ENCODE data around the gene WNK2. TPM values are rescaled to one million over a fixed set of nuclear protein-coding genes. Genes with fewer than 3 reads are reported as not detected.

The WNK2 gene
- total and polyA plus RNA-seq, 7 experiments from 2014 or later: 0.32 to 0.83 (median 0.46) TPM; not detected in 3

- peaks cover 6 to 13% (median 8%) of the 10 kb centered on the region in 7 donors for H3K4me1 Mint-ChIP-seq
- H3K4me1 ChIP-seq (ENCODE audit: control insufficient read depth in 2 of 2, insufficient read depth in 2 of 2, low read length in 2 of 2): peaks cover 0 to 7% of the 10 kb centered on the region in 2 donors
- H3K36me3 ChIP-seq (ENCODE audit: control insufficient read depth in 2 of 3, insufficient read depth in 3 of 3, low read length in 3 of 3): no peaks in the 10 kb centered on the region
- no peak for ATAC-seq
- intact Hi-C loops (cut with micrococcal nuclease): no loop called here
- DNase-seq: no peak
- no peaks in the 10 kb centered on the region for H3K27me3 ChIP-seq (ENCODE audit: control insufficient read depth in 2 of 2, insufficient read depth in 2 of 2, low read length in 2 of 2)
- H3K27ac Mint-ChIP-seq: no peak overlapping the region
- no peak overlapping the region for H3K4me3 ChIP-seq (ENCODE audit: low read length)
- H3K9me3 ChIP-seq (ENCODE audit: control insufficient read depth in 2 of 3, low read length in 3 of 3): no peaks in the 10 kb centered on the region
- no peaks in the 10 kb centered on the region for H3K9me3 Mint-ChIP-seq
- peak overlapping the region in 3 of 10 donors; percentile 74 to 81 (median 75) for H3K4me3 Mint-ChIP-seq
- no peaks in the 10 kb centered on the region for H3K36me3 Mint-ChIP-seq
- POLR2A ChIA-PET: interaction anchor here (0.7 kb wide), 1 partner anchor 43 kb away, joined by 3 read pairs; no protein-coding TSS in a partner anchor
- H3K27ac ChIP-seq (ENCODE audit: low read depth, low read length): no peak overlapping the region
- peaks cover 23 to 55% (median 33%) of the 10 kb centered on the region in 5 donors for H3K27me3 Mint-ChIP-seq
- CTCF ChIA-PET: no interaction called here
Measured at GRCh38 chr9:93182572-93182971, 1.4 kb upstream of the WNK2 start.

GRCh38 chr9:93183131-93183662 lies 742 bp upstream of the WNK2 start:
- Histone ChIP-seq H3K4me1 (ENCODE audit: control insufficient read depth in 2 of 2, insufficient read depth in 2 of 2, low read length in 2 of 2) (peaks cover 0 to 7% of the 10 kb centered on the region in 2 donors), H3K9me3 (ENCODE audit: control insufficient read depth in 2 of 3, low read length in 3 of 3) (no peaks in the 10 kb centered on the region), H3K27ac (ENCODE audit: low read depth, low read length) (no peak overlapping the region), H3K4me3 (ENCODE audit: low read length) (peak overlapping the region; percentile 42), H3K36me3 (ENCODE audit: control insufficient read depth in 2 of 3, insufficient read depth in 3 of 3, low read length in 3 of 3) (no peaks in the 10 kb centered on the region), H3K27me3 (ENCODE audit: control insufficient read depth in 2 of 2, insufficient read depth in 2 of 2, low read length in 2 of 2) (no peaks in the 10 kb centered on the region)
- ATAC-seq: no peak
- intact Hi-C loops (cut with micrococcal nuclease): no loop called here
- ChIA-PET POLR2A (no interaction called here), CTCF (no interaction called here)
- H3K4me3 Mint-ChIP-seq: peak overlapping the region; percentile 68 to 85 (median 79)
- H3K27me3 Mint-ChIP-seq: peaks cover 23 to 58% (median 33%) of the 10 kb centered on the region in 5 donors
- no peak for DNase-seq
- no peaks in the 10 kb centered on the region for H3K36me3 Mint-ChIP-seq
- peak overlapping the region in 3 of 9 donors; percentile 10 to 48 (median 45) for H3K27ac Mint-ChIP-seq
- no peaks in the 10 kb centered on the region for H3K9me3 Mint-ChIP-seq
- peaks cover 6 to 13% (median 8%) of the 10 kb centered on the region in 7 donors for H3K4me1 Mint-ChIP-seq

- Mint-ChIP-seq H3K27ac (no peak overlapping the region), H3K4me3 (peak overlapping the region in 8 of 10 donors; percentile 43 to 80 (median 68)), H3K9me3 (no peaks in the 10 kb centered on the region), H3K36me3 (no peaks in the 10 kb centered on the region), H3K27me3 (peaks cover 22 to 61% (median 32%) of the 10 kb centered on the region in 5 donors), H3K4me1 (peaks cover 6 to 13% (median 8%) of the 10 kb centered on the region in 7 donors)
- ATAC-seq (peak; percentile 41), DNase-seq (peak in 3 of 9 donors; percentile 8 to 31 (median 10))
- no peaks in the 10 kb centered on the region for H3K9me3 ChIP-seq (ENCODE audit: control insufficient read depth in 2 of 3, low read length in 3 of 3)
- CTCF ChIA-PET: interaction anchor here (0.6 kb wide), 1 partner anchor 86 kb away, joined by 3 read pairs; no protein-coding TSS in a partner anchor
- intact Hi-C loops (cut with micrococcal nuclease): no loop called here
- peaks cover 0 to 7% of the 10 kb centered on the region in 2 donors for H3K4me1 ChIP-seq (ENCODE audit: control insufficient read depth in 2 of 2, insufficient read depth in 2 of 2, low read length in 2 of 2)
- H3K27me3 ChIP-seq (ENCODE audit: control insufficient read depth in 2 of 2, insufficient read depth in 2 of 2, low read length in 2 of 2): no peaks in the 10 kb centered on the region
- POLR2A ChIA-PET: no interaction called here
- no peaks in the 10 kb centered on the region for H3K36me3 ChIP-seq (ENCODE audit: control insufficient read depth in 2 of 3, insufficient read depth in 3 of 3, low read length in 3 of 3)
- H3K27ac ChIP-seq (ENCODE audit: low read depth, low read length): no peak overlapping the region
- H3K4me3 ChIP-seq (ENCODE audit: low read length): peak overlapping the region; percentile 13
Measured at GRCh38 chr9:93184432-93185265, 710 bp downstream of the WNK2 start.

GRCh38 chr9:93185266-93186214 lies 1.6 kb downstream of the WNK2 start:
- no peak overlapping the region for H3K27ac Mint-ChIP-seq

GRCh38 chr9:93186215-93186945 lies 2.4 kb downstream of the WNK2 start:
- Mint-ChIP-seq H3K4me1 (peaks cover 6 to 17% (median 8%) of the 10 kb centered on the region in 7 donors), H3K27ac (no peak overlapping the region), H3K36me3 (no peaks in the 10 kb centered on the region), H3K27me3 (peaks cover 8 to 53% (median 15%) of the 10 kb centered on the region in 5 donors), H3K4me3 (peak overlapping the region in 8 of 10 donors; percentile 45 to 70 (median 66)), H3K9me3 (no peaks in the 10 kb centered on the region)
- H3K27ac ChIP-seq (ENCODE audit: low read depth, low read length): no peak overlapping the region
- peaks cover 0 to 7% of the 10 kb centered on the region in 2 donors for H3K4me1 ChIP-seq (ENCODE audit: control insufficient read depth in 2 of 2, insufficient read depth in 2 of 2, low read length in 2 of 2)
- POLR2A ChIA-PET: no interaction called here
- no peaks in the 10 kb centered on the region for H3K27me3 ChIP-seq (ENCODE audit: control insufficient read depth in 2 of 2, insufficient read depth in 2 of 2, low read length in 2 of 2)
- no peaks in the 10 kb centered on the region for H3K36me3 ChIP-seq (ENCODE audit: control insufficient read depth in 2 of 3, insufficient read depth in 3 of 3, low read length in 3 of 3)
- H3K4me3 ChIP-seq (ENCODE audit: low read length): no peak overlapping the region
- DNase-seq (no peak), ATAC-seq (no peak)
- CTCF ChIA-PET: no interaction called here
- intact Hi-C loops (cut with micrococcal nuclease): no loop called here
- H3K9me3 ChIP-seq (ENCODE audit: control insufficient read depth in 2 of 3, low read length in 3 of 3): no peaks in the 10 kb centered on the region

More at GRCh38 chr9:93185266-93186214, 1.6 kb downstream of the WNK2 start:
- H3K4me3 ChIP-seq (ENCODE audit: low read length): no peak overlapping the region
- ChIA-PET CTCF (no interaction called here), POLR2A (no interaction called here)
- ATAC-seq (no peak), DNase-seq (no peak)
- peaks cover 0 to 7% of the 10 kb centered on the region in 2 donors for H3K4me1 ChIP-seq (ENCODE audit: control insufficient read depth in 2 of 2, insufficient read depth in 2 of 2, low read length in 2 of 2)
- H3K4me3 Mint-ChIP-seq: peak overlapping the region in 9 of 10 donors; percentile 47 to 70 (median 66)
- H3K27me3 ChIP-seq (ENCODE audit: control insufficient read depth in 2 of 2, insufficient read depth in 2 of 2, low read length in 2 of 2): no peaks in the 10 kb centered on the region
- no peak overlapping the region for H3K27ac ChIP-seq (ENCODE audit: low read depth, low read length)
- H3K27me3 Mint-ChIP-seq: peaks cover 13 to 59% (median 23%) of the 10 kb centered on the region in 5 donors
- H3K36me3 Mint-ChIP-seq: no peaks in the 10 kb centered on the region
- H3K9me3 Mint-ChIP-seq: no peaks in the 10 kb centered on the region
- H3K36me3 ChIP-seq (ENCODE audit: control insufficient read depth in 2 of 3, insufficient read depth in 3 of 3, low read length in 3 of 3): no peaks in the 10 kb centered on the region
- intact Hi-C loops (cut with micrococcal nuclease): no loop called here
- H3K4me1 Mint-ChIP-seq: peaks cover 6 to 13% (median 8%) of the 10 kb centered on the region in 7 donors
- no peaks in the 10 kb centered on the region for H3K9me3 ChIP-seq (ENCODE audit: control insufficient read depth in 2 of 3, low read length in 3 of 3)

- ATAC-seq: no peak
- Mint-ChIP-seq H3K4me3 (peak overlapping the region in 5 of 10 donors; percentile 8 to 33 (median 23)), H3K36me3 (no peaks in the 10 kb centered on the region)
Measured at GRCh38 chr9:93187047-93187446, 3.1 kb downstream of the WNK2 start.

More at GRCh38 chr9:93187047-93187446, 3.1 kb downstream of the WNK2 start:
- H3K36me3 ChIP-seq (ENCODE audit: control insufficient read depth in 2 of 3, insufficient read depth in 3 of 3, low read length in 3 of 3): no peaks in the 10 kb centered on the region
- Mint-ChIP-seq H3K27ac (no peak overlapping the region), H3K4me1 (peaks cover 6 to 21% (median 8%) of the 10 kb centered on the region in 7 donors), H3K27me3 (peaks cover 8 to 47% (median 13%) of the 10 kb centered on the region in 5 donors), H3K9me3 (peaks cover 0 to 2% (median 0%) of the 10 kb centered on the region in 11 donors)
- no peaks in the 10 kb centered on the region for H3K9me3 ChIP-seq (ENCODE audit: control insufficient read depth in 2 of 3, low read length in 3 of 3)
- ChIA-PET POLR2A (no interaction called here), CTCF (no interaction called here)
- H3K4me3 ChIP-seq (ENCODE audit: low read length): no peak overlapping the region
- peaks cover 0 to 7% of the 10 kb centered on the region in 2 donors for H3K4me1 ChIP-seq (ENCODE audit: control insufficient read depth in 2 of 2, insufficient read depth in 2 of 2, low read length in 2 of 2)
- H3K27me3 ChIP-seq (ENCODE audit: control insufficient read depth in 2 of 2, insufficient read depth in 2 of 2, low read length in 2 of 2): no peaks in the 10 kb centered on the region
- no peak for DNase-seq
- intact Hi-C loops (cut with micrococcal nuclease): no loop called here
- H3K27ac ChIP-seq (ENCODE audit: low read depth, low read length): no peak overlapping the region

All from naive thymus-derived CD4-positive, alpha-beta T cell (primary cell).